ENCODE results near the gene PEAK1.
A peak's percentile ranks its signal among the peaks of the same experiment; 100 is the strongest.

The PEAK1 gene

DNA sequence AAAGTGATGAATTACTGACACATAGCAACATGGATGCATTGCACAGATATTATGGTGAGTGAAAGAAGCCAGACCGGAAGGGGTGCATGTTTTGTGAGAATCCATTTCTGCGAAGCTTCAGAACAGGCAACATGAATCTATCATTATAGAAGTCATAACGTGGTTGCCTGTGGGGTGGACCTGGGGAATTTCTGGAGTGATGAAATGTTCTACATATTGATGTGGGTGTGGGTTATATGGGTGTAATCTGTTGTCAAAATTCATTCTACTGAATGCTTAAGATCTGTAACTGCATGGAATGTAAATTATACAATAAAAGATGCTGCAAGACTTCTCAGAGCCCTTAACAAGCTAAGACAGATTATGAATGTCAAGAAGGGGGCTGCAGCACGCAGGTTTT lies 323.8 kb downstream of the PEAK1 start:
- DNase-seq, result no peak

DNA sequence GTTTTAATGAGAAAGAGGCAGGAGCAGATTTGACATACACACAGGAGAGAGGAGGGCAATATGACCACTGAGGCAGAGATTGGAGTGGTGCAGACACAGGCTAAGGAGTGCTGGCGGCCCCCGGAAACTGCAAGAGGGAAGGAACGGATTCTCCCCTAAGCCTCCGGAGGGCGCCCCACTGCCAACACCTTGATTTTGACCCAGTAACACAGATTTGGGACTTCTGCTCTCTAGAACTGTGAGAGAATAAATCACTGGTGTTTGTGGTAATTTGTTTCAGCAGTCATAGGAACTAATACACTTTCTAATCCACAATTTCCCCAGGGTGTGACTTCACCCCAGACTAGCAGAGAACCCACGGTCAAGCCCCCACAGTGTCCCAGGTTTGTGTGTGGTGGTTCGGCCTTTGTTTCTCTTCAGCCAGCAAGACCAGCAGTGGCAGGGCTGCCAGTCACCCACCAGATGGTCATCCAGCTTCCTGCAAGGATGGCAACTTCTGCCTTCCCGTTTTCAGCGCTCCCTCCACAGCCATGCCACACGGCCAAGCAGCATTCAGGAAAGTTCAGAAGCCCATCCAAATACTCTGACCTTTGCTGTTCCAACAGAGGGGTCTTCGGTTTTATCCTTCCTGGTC lies 325.4 kb downstream of the PEAK1 start:
- DNase-seq, result no peak

DNA sequence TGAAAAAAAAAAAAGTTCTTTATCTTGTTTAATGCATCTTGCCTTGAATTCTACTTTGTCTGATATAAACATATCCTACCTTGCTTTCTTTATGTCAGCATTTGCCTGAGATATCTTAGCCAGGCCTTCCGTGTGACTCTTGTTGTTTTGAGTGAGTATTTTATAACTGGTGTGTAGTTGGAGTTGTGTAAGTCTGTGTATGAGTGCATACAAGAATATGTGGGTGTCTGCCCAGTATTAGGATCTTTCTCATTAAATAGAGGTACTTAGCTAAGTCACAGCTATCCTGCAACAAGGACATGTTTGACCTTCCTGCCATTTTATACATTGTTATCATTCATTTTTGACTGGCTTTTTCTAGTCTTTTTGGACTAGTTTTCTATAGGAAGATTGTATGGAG lies 326.5 kb downstream of the PEAK1 start:
- no peak for DNase-seq

DNA sequence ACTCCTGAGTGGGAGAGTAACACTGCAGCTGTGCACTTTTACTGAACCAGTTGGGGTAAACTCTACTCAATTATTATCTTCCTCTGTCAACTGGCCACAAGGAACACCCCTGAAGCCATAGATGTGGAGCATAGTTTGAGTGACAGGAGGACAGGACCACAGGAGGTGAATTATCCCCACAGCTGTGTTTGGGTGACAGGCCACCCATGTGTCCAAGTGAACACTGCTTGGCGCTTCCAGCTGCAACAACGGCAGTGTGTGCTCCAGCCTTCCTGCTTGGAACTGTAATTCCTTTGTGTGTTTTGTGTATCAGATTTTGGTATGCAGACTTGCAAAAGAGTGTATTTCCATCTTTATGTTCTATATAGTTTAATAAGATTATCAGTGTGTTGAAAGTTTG lies 328.8 kb downstream of the PEAK1 start:
- no peak for DNase-seq

DNA sequence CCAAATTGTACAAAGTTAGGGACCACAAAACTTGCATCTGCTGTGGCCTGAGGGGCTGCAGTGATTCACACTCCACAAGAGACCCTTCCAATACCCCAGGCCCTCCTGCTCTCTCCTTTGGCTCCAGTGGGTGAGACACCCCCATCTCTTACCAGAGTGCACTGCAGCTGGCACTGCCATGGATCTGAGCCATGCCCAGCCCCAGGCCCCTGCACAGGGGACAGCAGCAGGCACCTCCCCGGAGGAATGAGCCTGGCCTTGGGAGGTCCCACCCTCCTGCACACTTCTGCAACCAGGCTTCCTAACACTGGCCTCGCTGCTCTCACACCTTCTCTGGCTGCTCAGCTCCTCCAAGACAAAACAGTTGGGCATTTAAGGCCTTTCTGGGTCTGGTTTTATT lies 332.7 kb downstream of the PEAK1 start:
- no peak for DNase-seq

DNA sequence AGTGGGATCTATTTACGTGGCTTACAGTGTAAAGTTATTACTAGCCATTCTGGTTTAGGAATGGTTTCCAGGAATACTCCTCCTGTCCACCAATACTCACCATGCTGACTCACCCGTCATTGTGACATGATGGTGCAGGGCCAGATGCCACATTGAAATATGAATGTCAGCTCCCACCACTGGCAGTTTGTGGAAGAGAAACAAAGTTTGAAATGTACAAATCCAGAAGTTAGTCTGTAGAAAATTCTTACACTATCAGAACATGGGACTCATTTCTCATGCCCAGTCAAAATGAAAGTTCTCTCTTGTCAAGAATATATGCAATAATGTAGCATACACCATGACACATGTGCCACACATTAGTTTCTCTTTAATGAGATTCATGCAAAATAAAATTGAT lies 334.6 kb downstream of the PEAK1 start:
- no peak for DNase-seq

DNA sequence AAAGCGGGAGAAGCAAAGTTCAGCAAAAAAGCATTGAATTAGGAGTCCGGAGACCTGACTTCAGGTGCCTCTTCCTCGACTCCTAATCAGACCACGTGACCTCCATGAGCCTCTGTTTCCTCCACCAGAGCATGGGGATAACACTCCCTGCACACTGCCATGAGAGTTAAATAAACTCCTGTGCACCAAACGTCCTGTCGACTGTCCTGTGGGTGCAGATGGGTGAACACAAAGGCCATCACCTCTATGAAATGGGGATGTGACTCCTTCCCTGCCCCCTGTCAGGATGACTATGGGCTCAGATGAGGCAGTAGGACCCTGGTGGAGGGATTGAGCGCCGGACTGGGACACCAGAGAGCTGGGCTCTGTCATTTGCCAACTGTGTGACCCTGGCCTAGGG lies 335.5 kb downstream of the PEAK1 start:
- DNase-seq, result no peak

DNA sequence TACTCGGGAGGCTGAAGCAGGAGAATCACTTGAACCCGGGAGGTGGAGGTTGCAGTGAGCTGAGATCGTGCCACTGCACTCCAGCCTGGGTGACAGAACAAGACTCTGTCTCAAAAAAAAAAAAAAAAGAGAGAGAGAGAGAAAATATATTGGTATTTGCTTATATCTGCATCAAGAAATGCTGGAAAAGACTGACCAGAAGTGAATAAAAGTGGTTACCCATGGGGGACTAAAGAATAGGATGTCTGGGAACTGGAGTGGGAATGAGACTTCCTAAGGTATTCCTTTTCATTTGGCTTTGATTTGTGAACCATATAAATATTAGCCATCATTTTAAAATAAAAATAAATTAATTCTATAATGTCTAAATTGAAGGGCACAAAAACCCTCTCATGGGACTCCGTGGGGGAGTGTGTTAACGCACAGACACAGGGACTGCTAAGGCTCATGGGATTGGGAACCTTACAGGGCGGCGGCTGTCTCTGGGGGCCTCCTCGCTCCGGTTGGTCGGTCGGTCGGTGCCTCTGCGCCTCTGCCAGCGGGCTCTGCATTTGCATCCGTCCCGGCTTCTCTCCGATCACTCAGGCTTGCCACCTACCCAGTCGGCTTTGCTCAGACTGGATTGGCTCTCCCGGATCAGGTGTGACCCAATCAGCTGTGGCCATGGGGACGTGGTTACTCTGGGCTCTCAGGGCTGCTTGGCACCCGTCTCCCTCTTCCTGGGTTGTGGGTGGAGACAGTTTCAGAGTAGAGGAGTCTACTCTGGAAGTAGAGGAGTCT lies 336.3 kb downstream of the PEAK1 start:
- peak in 48 of 51 donors; percentile 13 to 82 (median 54) for DNase-seq

DNA sequence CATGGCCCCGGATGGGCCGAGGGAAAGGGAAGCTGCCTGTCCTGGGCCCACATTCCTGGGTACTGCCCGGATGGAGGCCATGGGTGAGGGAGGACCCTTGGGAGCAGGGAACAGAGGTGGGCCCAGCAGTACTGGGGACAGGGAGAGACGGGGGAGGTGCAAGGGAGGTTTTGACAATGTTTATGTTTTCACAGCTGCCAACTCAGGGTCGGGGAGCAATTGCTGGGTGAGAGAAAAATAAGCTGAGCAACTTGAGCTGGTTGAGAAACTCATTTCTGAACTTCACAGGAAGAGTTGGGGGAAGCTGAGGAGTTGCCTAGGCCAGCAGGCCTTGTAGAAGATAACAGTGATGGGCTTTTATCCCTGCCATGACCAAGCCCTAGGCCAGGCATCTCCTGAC lies 337.9 kb downstream of the PEAK1 start:
- no peak for DNase-seq

DNA sequence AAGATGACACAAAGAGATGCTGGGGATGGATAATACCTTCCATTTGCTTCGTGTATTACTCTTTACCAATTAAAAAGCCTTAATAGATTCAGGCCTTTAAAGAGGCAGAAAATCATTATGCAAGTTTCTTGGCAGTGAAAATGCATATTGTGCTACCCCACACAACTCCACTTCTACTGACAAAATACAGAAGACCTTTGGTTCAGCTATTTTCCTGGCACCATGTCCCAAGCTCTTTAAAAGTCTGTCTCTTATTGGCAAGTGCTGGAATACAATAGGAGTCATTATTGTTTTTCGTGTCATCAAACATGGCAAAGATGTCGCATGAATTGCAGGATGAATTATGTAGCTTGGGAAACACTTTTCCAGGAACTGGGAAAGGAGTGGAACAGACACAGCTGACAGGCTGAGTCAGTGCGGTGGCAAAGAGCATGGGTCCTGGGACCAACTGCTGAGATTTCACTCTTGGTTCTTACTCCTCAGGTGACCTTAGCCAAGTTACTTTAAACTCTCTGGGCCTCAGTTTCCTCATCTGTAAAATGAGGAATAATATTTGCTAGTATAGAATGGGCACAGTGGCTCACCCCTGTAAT lies 343.5 kb downstream of the PEAK1 start:
- DNase-seq, result peak in 5 of 51 donors; percentile 14 to 39 (median 22)

DNA sequence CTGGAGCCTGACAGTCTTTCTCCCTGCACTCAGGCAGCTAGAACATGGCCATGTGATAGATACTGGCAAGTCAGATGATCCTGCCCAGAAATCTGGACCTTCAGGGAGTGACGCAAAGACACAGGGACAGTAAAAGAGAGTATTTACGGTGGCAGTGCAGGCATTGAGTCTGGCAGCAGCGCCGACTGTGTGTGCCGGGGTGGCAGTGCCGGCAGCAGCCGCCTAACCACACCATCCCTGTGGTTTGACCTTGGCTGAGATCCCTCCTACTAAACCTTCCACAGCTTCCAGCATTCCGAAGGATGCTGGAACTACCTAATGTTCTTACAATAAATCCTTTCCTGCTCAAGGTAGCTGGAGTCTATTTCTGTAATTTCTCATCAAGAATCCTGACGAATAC lies 344.4 kb downstream of the PEAK1 start:
- DNase-seq, result peak in 23 of 51 donors; percentile 13 to 58 (median 37)

DNA sequence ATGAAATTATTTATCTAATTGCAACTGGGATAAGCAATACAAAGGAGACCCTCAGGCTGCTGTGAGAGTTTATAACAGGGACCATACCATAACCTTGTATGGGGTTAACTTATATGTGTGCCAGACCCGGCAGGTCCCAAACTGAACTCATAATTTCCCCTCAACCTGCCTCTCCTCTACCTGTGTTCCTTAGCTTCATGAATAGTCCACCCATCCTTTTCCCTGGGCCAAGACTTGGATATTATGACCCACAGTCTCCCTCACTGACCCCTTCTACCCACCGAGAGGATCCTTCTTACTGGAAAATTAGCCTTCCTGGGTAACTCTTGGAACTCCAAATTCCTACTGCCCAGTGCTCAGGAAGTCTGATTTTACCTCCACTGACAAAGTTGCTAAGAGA lies 345.6 kb downstream of the PEAK1 start:
- no peak for DNase-seq

DNA sequence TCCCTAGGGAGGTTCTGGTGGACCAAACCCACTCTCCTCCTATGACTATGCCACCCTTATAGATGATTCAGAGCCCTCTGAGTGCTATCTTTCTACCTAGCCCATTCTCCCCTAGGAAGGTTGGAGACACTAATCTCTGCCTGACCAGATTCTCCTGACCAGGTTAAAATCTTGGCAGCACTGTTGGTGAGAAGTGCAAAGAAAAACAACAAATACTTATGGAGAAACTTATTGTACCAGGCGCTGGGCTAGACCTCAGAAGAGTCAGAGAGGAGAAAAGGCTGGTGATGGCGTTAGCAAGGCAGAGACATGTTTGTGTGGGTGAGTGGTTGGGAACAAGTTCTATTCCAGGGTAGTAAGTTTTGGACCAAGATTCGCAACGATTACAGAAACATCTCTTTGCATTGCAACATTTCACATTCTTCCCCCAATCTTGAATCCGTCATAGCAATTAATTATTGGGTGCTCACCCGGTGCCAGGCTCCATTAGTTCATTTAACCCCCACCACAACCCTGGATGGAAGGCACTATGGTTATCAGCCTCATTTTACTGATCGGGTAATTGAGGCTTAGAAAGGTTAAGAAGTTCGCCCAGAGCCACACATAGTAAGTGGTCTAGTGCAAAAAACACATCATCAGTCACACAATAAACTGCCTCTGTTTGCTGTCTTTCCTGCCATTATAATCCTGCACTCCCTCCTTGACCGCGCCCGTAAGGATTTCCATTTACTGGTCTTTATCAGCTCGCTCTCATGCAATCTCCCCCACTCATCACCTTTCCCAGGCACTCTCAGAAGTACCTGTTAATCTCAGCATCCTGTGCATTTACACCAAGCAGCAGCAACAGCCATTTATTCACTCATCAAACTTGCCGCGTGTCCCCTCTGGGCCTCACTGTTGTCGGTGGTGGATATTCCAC lies 348.3 kb downstream of the PEAK1 start:
- DNase-seq, result no peak

DNA sequence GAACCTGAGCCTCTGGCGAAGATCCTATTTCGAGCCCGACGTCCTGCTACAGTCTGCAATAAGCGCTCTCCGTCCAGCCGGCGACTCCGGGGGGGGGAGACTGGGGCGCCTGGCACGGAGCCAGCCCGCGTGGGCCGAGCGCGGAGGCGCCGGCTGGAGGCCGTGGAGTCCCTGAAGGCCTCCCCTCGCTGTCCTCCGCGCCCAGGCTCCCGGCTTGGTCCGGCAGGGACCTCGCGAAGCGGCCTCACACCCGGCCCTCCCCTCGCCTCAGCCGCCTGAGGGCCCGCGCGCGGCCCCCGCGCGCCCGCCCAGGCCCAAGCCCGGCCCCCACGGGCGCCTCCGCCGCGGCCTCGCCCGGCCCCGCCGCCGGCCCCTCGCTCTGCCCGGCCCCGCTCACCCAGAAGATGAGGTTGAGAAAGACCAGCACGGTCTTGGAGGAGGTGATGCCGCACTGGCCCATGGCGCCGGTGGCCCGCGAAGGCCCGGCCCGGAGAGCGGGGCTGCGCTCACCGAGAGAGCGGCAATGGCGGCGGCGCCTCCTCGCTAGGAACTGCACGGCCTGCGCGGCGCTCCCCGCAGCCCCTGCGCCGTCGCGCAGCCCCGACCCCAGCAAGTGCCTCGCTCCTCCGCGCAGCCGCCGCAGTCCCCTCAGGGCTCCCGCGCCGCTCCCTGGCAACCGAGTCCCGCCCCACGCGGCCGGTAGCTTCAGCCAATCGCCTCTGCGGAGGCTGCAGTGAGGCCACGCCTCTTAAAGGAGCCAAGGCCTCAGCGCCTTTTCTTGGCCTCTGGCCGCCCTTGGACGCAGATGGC lies 349.2 kb downstream of the PEAK1 start, which contains the start of gene TSPAN3:
Gene TSPAN3, minus strand, starts transcription at position 615 of the 810 bp plus-strand sequence. Its CDS starts 155 bp downstream, at position 460.
- peak; percentile 16 to 95 (median 86) for DNase-seq

DNA sequence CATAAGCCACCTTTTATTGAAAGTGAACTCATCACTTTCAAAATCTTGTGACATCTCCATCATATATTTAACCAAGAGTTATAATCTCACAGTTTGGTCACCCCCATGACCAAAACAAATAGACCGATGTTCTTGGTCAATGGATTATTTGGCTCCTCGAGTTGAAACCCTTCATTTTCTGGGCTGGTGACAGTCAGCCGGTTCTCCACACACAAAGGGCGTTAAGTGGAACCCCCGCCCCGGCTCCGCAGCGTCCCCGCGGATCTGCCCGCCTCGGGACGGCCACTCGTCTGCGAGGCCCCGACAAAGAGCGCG lies 349.8 kb downstream of the PEAK1 start:
- no peak for DNase-seq

DNA sequence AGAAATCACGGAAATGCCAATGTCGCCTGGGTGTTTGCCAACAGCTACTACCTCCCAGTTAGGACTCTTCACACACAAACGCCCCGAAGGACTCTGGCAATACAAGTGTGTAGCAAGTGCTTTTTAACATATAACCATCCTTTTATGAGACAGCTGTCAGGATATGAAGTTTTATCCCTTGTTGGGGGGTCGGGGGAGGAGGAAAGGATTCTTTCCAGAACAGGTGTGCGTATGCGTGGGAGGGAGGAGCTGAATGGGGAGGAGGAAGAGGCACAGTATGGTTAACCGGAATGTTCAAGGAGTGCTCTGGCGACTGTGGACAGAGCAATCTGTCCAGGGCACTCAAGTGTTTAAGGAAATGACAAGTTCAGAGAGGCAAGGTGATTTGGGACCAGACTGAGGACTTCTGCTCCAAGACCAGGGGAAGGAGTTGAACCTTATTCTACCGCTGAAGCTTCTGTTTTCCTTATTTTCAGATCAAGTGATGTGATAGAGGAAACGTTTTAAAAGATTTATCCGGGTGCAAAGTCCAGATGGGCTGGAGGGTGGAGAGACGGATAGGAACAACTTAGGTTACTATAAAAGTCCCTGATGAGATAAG lies 350.3 kb downstream of the PEAK1 start:
- DNase-seq, result no peak

DNA sequence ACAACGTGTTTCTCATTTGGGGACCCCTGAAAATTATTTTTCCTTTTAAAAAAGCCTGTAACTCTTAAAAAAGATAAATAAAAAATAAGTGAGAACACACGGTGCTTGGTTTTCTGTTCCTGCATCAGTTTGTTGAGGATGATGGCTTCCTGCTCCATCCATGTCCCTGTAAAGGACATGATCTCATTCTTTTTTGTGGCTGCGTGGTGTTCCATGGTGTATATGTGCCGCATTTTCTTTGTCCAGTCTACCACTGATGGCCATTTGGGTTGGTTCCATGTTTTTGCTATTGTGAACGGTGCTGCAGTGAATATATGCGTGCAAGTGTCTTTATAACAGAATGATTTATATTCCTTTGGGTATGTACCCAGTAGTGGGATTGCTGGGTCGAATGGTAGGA lies 351.3 kb downstream of the PEAK1 start:
- no peak for DNase-seq

DNA sequence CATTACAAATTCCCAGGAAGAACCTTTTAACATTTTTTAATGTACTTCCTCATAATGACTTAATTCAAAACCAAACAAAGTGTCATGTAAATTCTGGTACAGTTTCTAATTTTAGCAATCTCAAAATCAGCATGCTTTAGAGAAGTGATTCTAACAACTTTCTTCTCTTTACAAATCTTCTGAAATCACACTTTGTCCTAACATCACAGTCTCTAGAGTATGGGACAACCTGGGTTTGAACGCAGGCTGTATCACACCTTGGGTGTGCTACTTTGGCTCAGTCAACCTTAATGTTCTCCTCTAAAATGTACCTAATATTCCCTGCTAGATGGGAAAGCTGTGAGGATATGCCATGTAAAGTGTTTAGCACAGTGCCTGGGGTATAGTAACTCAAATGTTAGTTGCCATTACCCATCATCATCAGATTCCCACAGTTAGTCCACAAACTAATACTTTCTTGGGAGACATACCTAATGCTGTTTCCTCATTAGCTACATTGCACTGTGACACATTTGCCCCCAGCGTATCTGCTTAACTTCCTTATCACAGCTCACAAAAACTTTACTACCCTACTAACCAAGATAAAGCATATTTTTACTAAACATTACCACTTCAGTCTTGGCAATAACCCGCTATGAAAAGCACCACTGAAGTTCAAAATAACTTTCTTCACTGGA lies 352.1 kb downstream of the PEAK1 start:
- no peak for DNase-seq

DNA sequence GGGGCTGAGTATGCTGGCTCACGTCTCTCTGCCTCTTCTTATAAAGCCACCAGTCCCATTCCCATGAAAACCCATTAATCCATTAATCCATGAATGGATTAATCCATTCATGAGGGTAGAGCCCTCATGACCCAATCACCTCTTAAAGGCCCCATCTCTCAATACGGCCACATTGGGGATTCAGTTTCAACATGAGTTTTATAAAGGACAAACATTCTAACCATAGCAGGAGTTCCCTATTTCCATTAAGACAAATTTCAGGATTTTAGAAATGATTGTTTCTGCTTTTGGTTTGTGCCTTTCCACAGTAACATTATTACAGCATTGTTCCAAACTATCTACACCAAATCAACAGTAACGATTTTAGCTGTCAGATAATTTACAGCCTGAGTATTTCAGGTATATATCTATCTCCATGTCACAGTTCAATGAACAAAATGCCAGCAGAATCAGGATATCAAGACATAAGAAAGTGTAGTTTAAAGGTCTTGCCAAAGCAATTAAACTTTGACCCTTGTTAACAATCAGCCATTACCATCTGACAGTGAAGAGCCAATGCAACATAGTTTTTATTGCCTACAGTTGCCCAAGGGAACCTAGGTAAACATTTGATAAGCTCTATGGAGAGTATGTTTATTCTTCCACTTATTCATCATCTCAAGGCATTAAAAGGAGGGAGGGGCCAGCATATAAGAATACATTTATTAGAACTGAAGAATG lies 352.8 kb downstream of the PEAK1 start:
- no peak for DNase-seq

Data from hypothalamus (tissue), 51 donors.